Ishikawa (cell line): ENCODE data around the gene POLR3A.

Experiments used
- CEBPB ChIP-seq: IDR thresholded peaks from 2 replicates; pipeline ENCODE4 v1.6.1; 2012
- FOXM1 ChIP-seq: IDR thresholded peaks from 2 replicates; pipeline ENCODE4 v1.6.1; 2012; ENCODE audit warnings: low read depth, borderline replicate concordance
- RAD21 ChIP-seq: IDR thresholded peaks from 2 replicates; pipeline ENCODE4 v1.6.1; 2012; ENCODE audit warnings: low read depth
- TF ChIP-seq, protein P1 (sequence below): IDR thresholded peaks from 2 replicates; pipeline ENCODE4 v1.6.1; 2012; ENCODE audit warnings: low read depth, mild to moderate bottlenecking

DNA sequence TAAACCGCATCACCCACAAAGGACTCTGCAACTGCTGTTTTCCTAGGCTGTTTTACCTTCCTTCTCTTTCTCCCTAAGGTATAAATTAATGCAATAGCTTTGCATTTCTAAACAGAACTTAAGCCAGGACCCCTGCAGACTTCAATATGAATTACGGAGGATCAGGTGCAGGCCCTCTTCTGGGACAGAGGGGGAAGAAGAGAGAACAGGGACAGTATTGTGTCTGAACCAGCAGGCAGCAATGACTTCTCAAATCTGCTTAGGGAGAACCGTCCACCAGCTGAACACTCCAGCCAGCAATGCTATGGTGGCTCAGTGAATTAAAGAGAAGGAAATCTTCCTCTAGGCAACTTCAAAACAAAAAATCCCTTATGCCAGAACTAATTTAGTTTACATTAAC, 35.7 kb downstream of the POLR3A start:
- no peak for TF ChIP-seq FOXM1
- TF ChIP-seq, protein P1, sequence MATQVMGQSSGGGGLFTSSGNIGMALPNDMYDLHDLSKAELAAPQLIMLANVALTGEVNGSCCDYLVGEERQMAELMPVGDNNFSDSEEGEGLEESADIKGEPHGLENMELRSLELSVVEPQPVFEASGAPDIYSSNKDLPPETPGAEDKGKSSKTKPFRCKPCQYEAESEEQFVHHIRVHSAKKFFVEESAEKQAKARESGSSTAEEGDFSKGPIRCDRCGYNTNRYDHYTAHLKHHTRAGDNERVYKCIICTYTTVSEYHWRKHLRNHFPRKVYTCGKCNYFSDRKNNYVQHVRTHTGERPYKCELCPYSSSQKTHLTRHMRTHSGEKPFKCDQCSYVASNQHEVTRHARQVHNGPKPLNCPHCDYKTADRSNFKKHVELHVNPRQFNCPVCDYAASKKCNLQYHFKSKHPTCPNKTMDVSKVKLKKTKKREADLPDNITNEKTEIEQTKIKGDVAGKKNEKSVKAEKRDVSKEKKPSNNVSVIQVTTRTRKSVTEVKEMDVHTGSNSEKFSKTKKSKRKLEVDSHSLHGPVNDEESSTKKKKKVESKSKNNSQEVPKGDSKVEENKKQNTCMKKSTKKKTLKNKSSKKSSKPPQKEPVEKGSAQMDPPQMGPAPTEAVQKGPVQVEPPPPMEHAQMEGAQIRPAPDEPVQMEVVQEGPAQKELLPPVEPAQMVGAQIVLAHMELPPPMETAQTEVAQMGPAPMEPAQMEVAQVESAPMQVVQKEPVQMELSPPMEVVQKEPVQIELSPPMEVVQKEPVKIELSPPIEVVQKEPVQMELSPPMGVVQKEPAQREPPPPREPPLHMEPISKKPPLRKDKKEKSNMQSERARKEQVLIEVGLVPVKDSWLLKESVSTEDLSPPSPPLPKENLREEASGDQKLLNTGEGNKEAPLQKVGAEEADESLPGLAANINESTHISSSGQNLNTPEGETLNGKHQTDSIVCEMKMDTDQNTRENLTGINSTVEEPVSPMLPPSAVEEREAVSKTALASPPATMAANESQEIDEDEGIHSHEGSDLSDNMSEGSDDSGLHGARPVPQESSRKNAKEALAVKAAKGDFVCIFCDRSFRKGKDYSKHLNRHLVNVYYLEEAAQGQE = no peak
- TF ChIP-seq RAD21 = no peak
- no peak for TF ChIP-seq CEBPB
